ENCODE results near the gene IFT27.
"Not testable (repeated sequence)": the region's sequence is repeated elsewhere in the genome, so short reads cannot be mapped to it uniquely, and the experiment has no call there.

Gene IFT27

GRCh38 chr22:36761553-36762240, 14.2 kb downstream of the IFT27 start:
- Mint-ChIP-seq H3K27me3 (no peaks in the 10 kb centered on the region), H3K4me3 (no peak overlapping the region), H3K4me1 (peaks cover 9% of the 10 kb centered on the region), H3K9me3 (no peaks in the 10 kb centered on the region), H3K27ac (no peak overlapping the region), H3K36me3 (peaks cover 36% of the 10 kb centered on the region)
- no peak for ATAC-seq

GRCh38 chr22:36760786-36761185, 15.1 kb downstream of the IFT27 start:
- peaks cover 33% of the 10 kb centered on the region for H3K36me3 Mint-ChIP-seq
- H3K9me3 Mint-ChIP-seq: no peaks in the 10 kb centered on the region
- H3K27me3 Mint-ChIP-seq: peaks cover 3% of the 10 kb centered on the region
- H3K4me1 Mint-ChIP-seq: peaks cover 7% of the 10 kb centered on the region
- H3K27ac Mint-ChIP-seq: no peak overlapping the region
- H3K4me3 Mint-ChIP-seq: no peak overlapping the region
- no peak for ATAC-seq

- no peaks in the 10 kb centered on the region for H3K9me3 Mint-ChIP-seq
- H3K27me3 Mint-ChIP-seq: peaks cover 14% of the 10 kb centered on the region
- peaks cover 25% of the 10 kb centered on the region for H3K36me3 Mint-ChIP-seq
- H3K4me1 Mint-ChIP-seq: peaks cover 7% of the 10 kb centered on the region
- no peak for ATAC-seq
- H3K4me3 Mint-ChIP-seq: no peak overlapping the region
- H3K27ac Mint-ChIP-seq: no peak overlapping the region
Measured at GRCh38 chr22:36759481-36760159, 16.3 kb downstream of the IFT27 start.

- H3K27ac Mint-ChIP-seq: no peak overlapping the region
- H3K4me3 Mint-ChIP-seq: no peak overlapping the region
- H3K27me3 Mint-ChIP-seq: peaks cover 22% of the 10 kb centered on the region
- ATAC-seq: no peak
- H3K36me3 Mint-ChIP-seq: peaks cover 22% of the 10 kb centered on the region
- peaks cover 7% of the 10 kb centered on the region for H3K4me1 Mint-ChIP-seq
- no peaks in the 10 kb centered on the region for H3K9me3 Mint-ChIP-seq
Measured at GRCh38 chr22:36758792-36759271, 17.1 kb downstream of the IFT27 start.

- Mint-ChIP-seq H3K27ac (no peak overlapping the region), H3K4me1 (peaks cover 7% of the 10 kb centered on the region), H3K27me3 (peaks cover 33% of the 10 kb centered on the region), H3K9me3 (no peaks in the 10 kb centered on the region), H3K36me3 (peaks cover 11% of the 10 kb centered on the region), H3K4me3 (no peak overlapping the region)
- peak; percentile 90 for ATAC-seq
Measured at GRCh38 chr22:36757668-36758211, 18.2 kb downstream of the IFT27 start.

GRCh38 chr22:36756746-36757655, 18.9 kb downstream of the IFT27 start:
- Mint-ChIP-seq H3K27ac (no peak overlapping the region), H3K9me3 (no peaks in the 10 kb centered on the region), H3K4me1 (peaks cover 7% of the 10 kb centered on the region), H3K27me3 (peaks cover 40% of the 10 kb centered on the region), H3K36me3 (peaks cover 4% of the 10 kb centered on the region), H3K4me3 (no peak overlapping the region)
- ATAC-seq: no peak

- peaks cover 40% of the 10 kb centered on the region for H3K27me3 Mint-ChIP-seq
- peaks cover 4% of the 10 kb centered on the region for H3K36me3 Mint-ChIP-seq
- peaks cover 7% of the 10 kb centered on the region for H3K4me1 Mint-ChIP-seq
- H3K9me3 Mint-ChIP-seq: no peaks in the 10 kb centered on the region
- no peak for ATAC-seq
- H3K4me3 Mint-ChIP-seq: no peak overlapping the region
- no peak overlapping the region for H3K27ac Mint-ChIP-seq
Measured at GRCh38 chr22:36756031-36756430, 19.9 kb downstream of the IFT27 start.

- H3K4me1 Mint-ChIP-seq: peaks cover 7% of the 10 kb centered on the region
- ATAC-seq: no peak
Measured at GRCh38 chr22:36755316-36755715, 20.6 kb downstream of the IFT27 start.

GRCh38 chr22:36754881-36755280, 21.0 kb downstream of the IFT27 start:
- H3K27ac Mint-ChIP-seq, ATAC-seq, H3K4me3 Mint-ChIP-seq, H3K36me3 Mint-ChIP-seq, H3K4me1 Mint-ChIP-seq, H3K9me3 Mint-ChIP-seq: not testable (repeated sequence)
- peaks cover 48% of the 10 kb centered on the region for H3K27me3 Mint-ChIP-seq

More at GRCh38 chr22:36755316-36755715, 20.6 kb downstream of the IFT27 start:
- H3K4me3 Mint-ChIP-seq: no peak overlapping the region
- no peak overlapping the region for H3K27ac Mint-ChIP-seq
- peaks cover 4% of the 10 kb centered on the region for H3K36me3 Mint-ChIP-seq
- no peaks in the 10 kb centered on the region for H3K9me3 Mint-ChIP-seq
- H3K27me3 Mint-ChIP-seq: peaks cover 44% of the 10 kb centered on the region

- no peak overlapping the region for H3K27ac Mint-ChIP-seq
- no peak for ATAC-seq
- H3K4me3 Mint-ChIP-seq: no peak overlapping the region
- H3K9me3 Mint-ChIP-seq: no peaks in the 10 kb centered on the region
- H3K27me3 Mint-ChIP-seq: peaks cover 52% of the 10 kb centered on the region
- H3K4me1 Mint-ChIP-seq: peaks cover 7% of the 10 kb centered on the region
- no peaks in the 10 kb centered on the region for H3K36me3 Mint-ChIP-seq
Measured at GRCh38 chr22:36753916-36754315, 22.0 kb downstream of the IFT27 start.

GRCh38 chr22:36753120-36753802, 22.7 kb downstream of the IFT27 start:
- Mint-ChIP-seq H3K4me1 (peaks cover 7% of the 10 kb centered on the region), H3K36me3 (no peaks in the 10 kb centered on the region), H3K9me3 (no peaks in the 10 kb centered on the region), H3K27me3 (peaks cover 52% of the 10 kb centered on the region), H3K4me3 (no peak overlapping the region), H3K27ac (no peak overlapping the region)
- no peak for ATAC-seq

GRCh38 chr22:36746375-36746970, 29.4 kb downstream of the IFT27 start:
- Mint-ChIP-seq H3K9me3 (no peaks in the 10 kb centered on the region), H3K27ac (no peak overlapping the region), H3K4me3 (no peak overlapping the region), H3K4me1 (no peaks in the 10 kb centered on the region), H3K27me3 (peaks cover 50% of the 10 kb centered on the region), H3K36me3 (no peaks in the 10 kb centered on the region)
- ATAC-seq: no peak

GRCh38 chr22:36745301-36745995, 30.5 kb downstream of the IFT27 start:
- H3K27ac Mint-ChIP-seq: no peak overlapping the region
- H3K36me3 Mint-ChIP-seq: no peaks in the 10 kb centered on the region

GRCh38 chr22:36744791-36745190, 31.1 kb downstream of the IFT27 start:
- H3K27ac Mint-ChIP-seq: no peak overlapping the region
- H3K9me3 Mint-ChIP-seq: no peaks in the 10 kb centered on the region

More at GRCh38 chr22:36745301-36745995, 30.5 kb downstream of the IFT27 start:
- ATAC-seq: no peak
- H3K4me1 Mint-ChIP-seq: no peaks in the 10 kb centered on the region
- H3K9me3 Mint-ChIP-seq: no peaks in the 10 kb centered on the region
- H3K4me3 Mint-ChIP-seq: no peak overlapping the region
- H3K27me3 Mint-ChIP-seq: peaks cover 48% of the 10 kb centered on the region

More at GRCh38 chr22:36744791-36745190, 31.1 kb downstream of the IFT27 start:
- Mint-ChIP-seq H3K36me3 (no peaks in the 10 kb centered on the region), H3K27me3 (peaks cover 42% of the 10 kb centered on the region), H3K4me1 (no peaks in the 10 kb centered on the region), H3K4me3 (no peak overlapping the region)
- ATAC-seq: no peak

All from stimulated activated memory B cell treated with anti-CD40 and anti-IgM and Interleukin-4, amounts not matched to agents 10 μg/mL and 1 μg/mL and 100 μg/mL, for 72 hours (primary cell).